Trophoblast cell (in vitro differentiated cells and primary cell): ENCODE data around the gene PPP3CB.
A peak's percentile ranks its signal among the peaks of the same experiment; 100 is the strongest.

Source experiments
- DNase-seq, 2 donors: peaks; one replicate each; pipeline ENCODE4 v3.0.0-alpha.2; 2016
- H2AFZ ChIP-seq: 2 replicates; pipeline ENCODE4 v1.6.1; 2013; ENCODE audit warnings: low read length, moderate library complexity, mild to moderate bottlenecking; ENCODE audit not compliant: insufficient read depth, poor library complexity
- H2AK5ac ChIP-seq: 2 replicates; pipeline ENCODE4 v1.6.1; 2013; ENCODE audit warnings: mild to moderate bottlenecking, low read length
- H2BK120ac ChIP-seq: 2 replicates; pipeline ENCODE4 v1.6.1; 2013; ENCODE audit warnings: low read length, mild to moderate bottlenecking, moderate library complexity; ENCODE audit not compliant: insufficient read depth, poor library complexity
- H2BK12ac ChIP-seq: 2 replicates; pipeline ENCODE4 v1.6.1; 2013; ENCODE audit warnings: mild to moderate bottlenecking, low read length, moderate library complexity
- H2BK5ac ChIP-seq: 2 replicates; pipeline ENCODE4 v1.6.1; 2013; ENCODE audit warnings: low read length, low read depth, moderate library complexity, mild to moderate bottlenecking; ENCODE audit not compliant: poor library complexity
- H3K14ac ChIP-seq: 2 replicates; pipeline ENCODE4 v1.6.1; 2013; ENCODE audit warnings: mild to moderate bottlenecking, low read length
- H3K18ac ChIP-seq: 2 replicates; pipeline ENCODE4 v1.6.1; 2013; ENCODE audit warnings: mild to moderate bottlenecking, low read length
- H3K23ac ChIP-seq: 2 replicates; pipeline ENCODE4 v1.6.1; 2013; ENCODE audit warnings: low read length
- H3K27ac ChIP-seq: 2 replicates; pipeline ENCODE4 v1.5.1; 2013; ENCODE audit warnings: low read depth, mild to moderate bottlenecking, inconsistent platforms, low read length, moderate library complexity
- H3K27me3 ChIP-seq: 2 replicates; pipeline ENCODE4 v1.6.1; 2013; ENCODE audit warnings: inconsistent platforms, mild to moderate bottlenecking, low read length, moderate library complexity; ENCODE audit not compliant: insufficient read depth
- H3K36me3 ChIP-seq, 2 experiments: 1 replicate in 1 of 2; 2 replicates in 1 of 2; pipeline ENCODE4 v1.6.1; 2013; ENCODE audit warnings: low read length in 2 of 2, mild to moderate bottlenecking in 2 of 2, moderate library complexity in 1 of 2; ENCODE audit not compliant: insufficient read depth in 2 of 2, control insufficient read depth in 1 of 2
- H3K4ac ChIP-seq: 2 replicates; pipeline ENCODE4 v1.6.1; 2013; ENCODE audit warnings: low read depth, mild to moderate bottlenecking, low read length, moderate library complexity
- H3K4me1 ChIP-seq, 2 experiments: 1 replicate in 1 of 2; 2 replicates in 1 of 2; pipeline ENCODE4 v1.6.1; 2013; ENCODE audit warnings: low read length in 2 of 2, mild to moderate bottlenecking in 2 of 2, moderate library complexity in 1 of 2; ENCODE audit not compliant: insufficient read depth in 2 of 2, control insufficient read depth in 1 of 2
- H3K4me2 ChIP-seq: 2 replicates; pipeline ENCODE4 v1.6.1; 2013; ENCODE audit warnings: inconsistent platforms, mild to moderate bottlenecking, low read length, moderate library complexity
- H3K4me3 ChIP-seq: 2 replicates; pipeline ENCODE4 v1.5.1; 2013; ENCODE audit warnings: mild to moderate bottlenecking, low read depth, low read length, inconsistent platforms
- H3K79me1 ChIP-seq: one replicate; pipeline ENCODE4 v1.6.1; 2013; ENCODE audit warnings: low read length
- H3K79me2 ChIP-seq: 2 replicates; pipeline ENCODE4 v1.6.1; 2013; ENCODE audit warnings: low read length, mild to moderate bottlenecking; ENCODE audit not compliant: control insufficient read depth, insufficient read depth, poor library complexity
- H3K9ac ChIP-seq: 2 replicates; pipeline ENCODE4 v1.6.1; 2013; ENCODE audit warnings: mild to moderate bottlenecking, low read length
- H3K9me3 ChIP-seq: 2 replicates; pipeline ENCODE4 v1.6.1; 2013; ENCODE audit warnings: low read depth, mild to moderate bottlenecking, control low read depth, inconsistent platforms, low read length; ENCODE audit not compliant: insufficient read depth
- H4K12ac ChIP-seq: 2 replicates; pipeline ENCODE4 v1.6.1; 2013; ENCODE audit warnings: low read depth, mild to moderate bottlenecking, low read length, moderate library complexity
- H4K8ac ChIP-seq: 2 replicates; pipeline ENCODE4 v1.6.1; 2013; ENCODE audit warnings: low read depth, mild to moderate bottlenecking, low read length, moderate library complexity
- H4K91ac ChIP-seq: one replicate; pipeline ENCODE4 v1.6.1; 2013; ENCODE audit warnings: low read depth, mild to moderate bottlenecking, low read length, moderate library complexity
- WGBS: extraction: QIAGEN DNeasy Blood & Tissue Kit; methylation state at CpG from one replicate; pipeline ENCODE4 v1.1.7; 2013; ENCODE audit warnings: missing lambda C conversion rate; ENCODE audit not compliant: insufficient read length, insufficient coverage; ENCODE audit errors: extremely low coverage; 5-methylcytosine and 5-hydroxymethylcytosine counted together

Gene PPP3CB

GRCh38 chr10:73460897-73461296 is 34.9 kb downstream of the PPP3CB start:
- Histone ChIP-seq H3K4me1 (no peaks in the 10 kb centered on the region), H2AFZ (no peak overlapping the region), H4K8ac (no peak overlapping the region), H3K27me3 (no peaks in the 10 kb centered on the region), H3K14ac (no peak overlapping the region), H2AK5ac (no peak overlapping the region), H2BK12ac (no peak overlapping the region), H3K18ac (no peak overlapping the region), H4K91ac (no peak overlapping the region), H3K79me2 (no peaks in the 10 kb centered on the region), H3K4ac (no peak overlapping the region), H4K12ac (no peak overlapping the region), H3K4me2 (no peak overlapping the region), H3K27ac (no peak overlapping the region), H3K9ac (no peak overlapping the region), H2BK5ac (no peak overlapping the region), H3K79me1 (no peaks in the 10 kb centered on the region), H3K36me3 (peaks cover 14 to 18% of the 10 kb centered on the region in 2 experiments), H3K23ac (no peak overlapping the region), H3K9me3 (no peaks in the 10 kb centered on the region), H2BK120ac (no peak overlapping the region), H3K4me3 (no peak overlapping the region)
- no peak for DNase-seq
- no CpG with 5 or more reads among the region's 4 CpGs for WGBS

GRCh38 chr10:73459683-73460314 is 36.0 kb downstream of the PPP3CB start:
- no CpG with 5 or more reads among the region's 6 CpGs for WGBS

GRCh38 chr10:73456187-73456890 is 39.5 kb downstream of the PPP3CB start:
- Histone ChIP-seq H3K79me2 (no peaks in the 10 kb centered on the region), H3K14ac (no peak overlapping the region), H3K9ac (no peak overlapping the region), H3K23ac (no peak overlapping the region), H3K36me3 (peaks cover 5 to 12% of the 10 kb centered on the region in 2 experiments), H3K9me3 (no peaks in the 10 kb centered on the region), H2BK12ac (no peak overlapping the region), H4K12ac (no peak overlapping the region), H2AFZ (no peak overlapping the region), H3K27ac (no peak overlapping the region), H3K79me1 (no peaks in the 10 kb centered on the region), H2BK120ac (no peak overlapping the region), H2AK5ac (no peak overlapping the region), H3K4me2 (no peak overlapping the region), H4K91ac (no peak overlapping the region), H2BK5ac (no peak overlapping the region), H3K4me1 (no peaks in the 10 kb centered on the region), H3K18ac (no peak overlapping the region), H3K4ac (no peak overlapping the region), H3K4me3 (no peak overlapping the region), H4K8ac (no peak overlapping the region), H3K27me3 (no peaks in the 10 kb centered on the region)
- DNase-seq, result no peak
- no CpG with 5 or more reads among the region's 2 CpGs for WGBS

More at GRCh38 chr10:73459683-73460314, 36.0 kb downstream of the PPP3CB start:
- H2BK120ac ChIP-seq, result no peak overlapping the region
- DNase-seq, result peak in 1 of 2 donors; percentile 11
- no peak overlapping the region for H3K4ac ChIP-seq
- no peak overlapping the region for H3K4me2 ChIP-seq
- no peak overlapping the region for H2AFZ ChIP-seq
- no peak overlapping the region for H2AK5ac ChIP-seq
- no peak overlapping the region for H3K27ac ChIP-seq
- H3K79me1 ChIP-seq, result no peaks in the 10 kb centered on the region
- no peak overlapping the region for H3K18ac ChIP-seq
- no peaks in the 10 kb centered on the region for H3K79me2 ChIP-seq
- no peaks in the 10 kb centered on the region for H3K27me3 ChIP-seq
- no peak overlapping the region for H3K9ac ChIP-seq
- no peak overlapping the region for H4K8ac ChIP-seq
- no peak overlapping the region for H4K91ac ChIP-seq
- no peaks in the 10 kb centered on the region for H3K4me1 ChIP-seq
- no peak overlapping the region for H2BK5ac ChIP-seq
- H3K36me3 ChIP-seq, result peaks cover 11 to 17% of the 10 kb centered on the region in 2 experiments
- no peak overlapping the region for H3K14ac ChIP-seq
- H2BK12ac ChIP-seq, result no peak overlapping the region
- no peaks in the 10 kb centered on the region for H3K9me3 ChIP-seq
- H3K23ac ChIP-seq, result peak overlapping the region; percentile 89
- H4K12ac ChIP-seq, result no peak overlapping the region
- H3K4me3 ChIP-seq, result no peak overlapping the region

- H3K27me3 ChIP-seq, result no peaks in the 10 kb centered on the region
- H4K8ac ChIP-seq, result no peak overlapping the region
- H2BK5ac ChIP-seq, result no peak overlapping the region
- no peak overlapping the region for H3K4ac ChIP-seq
- H2AFZ ChIP-seq, result no peak overlapping the region
- H4K12ac ChIP-seq, result no peak overlapping the region
- no peak overlapping the region for H2AK5ac ChIP-seq
- no peak overlapping the region for H3K18ac ChIP-seq
- no peak overlapping the region for H3K9ac ChIP-seq
- H3K36me3 ChIP-seq, result peaks cover 4 to 6% of the 10 kb centered on the region in 2 experiments
- H3K4me1 ChIP-seq, result no peaks in the 10 kb centered on the region
- H4K91ac ChIP-seq, result no peak overlapping the region
- DNase-seq, result no peak
- H3K9me3 ChIP-seq, result no peaks in the 10 kb centered on the region
- no peak overlapping the region for H3K23ac ChIP-seq
- no peak overlapping the region for H2BK120ac ChIP-seq
- no CpG with 5 or more reads among the region's 1 CpG for WGBS
- H3K4me3 ChIP-seq, result no peak overlapping the region
- H3K27ac ChIP-seq, result no peak overlapping the region
- no peak overlapping the region for H2BK12ac ChIP-seq
- no peaks in the 10 kb centered on the region for H3K79me1 ChIP-seq
- no peak overlapping the region for H3K4me2 ChIP-seq
- H3K14ac ChIP-seq, result no peak overlapping the region
- H3K79me2 ChIP-seq, result no peaks in the 10 kb centered on the region
Observed at GRCh38 chr10:73449113-73449512, 46.7 kb downstream of the PPP3CB start.
